ENCODE data around the gene CHCHD10. TPM values are rescaled to one million over a fixed set of nuclear protein-coding genes. Genes with fewer than 3 reads are reported as not detected.

The CHCHD10 gene
- total and polyA plus RNA-seq, 2 of the 13 experiments (the other 11 are each of a cell fraction or from before 2014, with no cell fraction given): 37.0 to 62.8 TPM

DNA sequence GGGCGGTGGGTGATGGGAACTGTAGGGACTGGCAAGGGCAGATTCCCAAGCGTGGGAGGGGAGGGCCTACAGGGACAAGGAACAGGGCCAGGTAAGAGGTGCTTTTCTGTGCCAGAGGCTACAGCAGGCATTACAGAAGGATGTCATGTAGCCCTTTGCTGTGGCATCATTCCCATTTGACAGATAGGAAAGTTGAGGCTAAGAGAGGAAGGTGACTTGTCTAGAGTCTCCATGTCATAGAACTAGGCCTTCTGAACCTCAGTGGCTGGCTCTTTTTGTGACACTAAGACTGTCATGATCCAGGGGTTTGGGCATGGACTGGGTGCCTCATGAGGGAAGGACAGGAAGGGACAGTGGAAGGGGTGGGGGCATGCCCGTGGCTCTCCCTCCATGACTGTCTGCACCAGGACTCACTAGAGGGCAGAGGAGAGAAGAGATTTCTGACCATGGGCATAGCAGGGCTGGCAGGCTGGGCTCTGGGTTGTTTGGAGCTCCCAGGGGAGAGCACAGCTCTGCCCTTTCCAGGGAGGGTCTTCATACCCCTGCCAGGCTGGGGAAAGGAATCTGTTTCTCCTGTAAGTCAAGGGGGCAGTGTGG is 8.1 kb upstream of the CHCHD10 start:
- Histone ChIP-seq H3K4me3 (replicated peaks in 1 of 3; ENCODE audit: insufficient read depth in 1 of 3, low read depth in 2 of 3, low read length in 3 of 3) (no peak overlapping the region), H4K20me1 (ENCODE audit: insufficient read depth, low read length) (no peaks in the 10 kb centered on the region), H3K4me1 (ENCODE audit: insufficient read depth, low read length) (peaks cover 66% of the 10 kb centered on the region), H3K9ac (ENCODE audit: insufficient read depth, low read depth, low read length) (no peak overlapping the region), H3K9me3 (ENCODE audit: low read length) (no peaks in the 10 kb centered on the region), H2AFZ (ENCODE audit: low read length) (no peak overlapping the region), H3K4me2 (ENCODE audit: low read depth, low read length) (no peak overlapping the region; the same call in 1 of the 2 replicates), H3K79me2 (ENCODE audit: insufficient read depth, low read length) (peaks cover 2% of the 10 kb centered on the region), H3K36me3 (replicated peaks in 1 of 2; ENCODE audit: control insufficient read depth in 1 of 2, insufficient read depth in 2 of 2, low read length in 2 of 2) (no peaks in the 10 kb centered on the region), H3K27me3 (ENCODE audit: control insufficient read depth in 1 of 2, insufficient read depth in 2 of 2, low read length in 2 of 2) (no peaks in the 10 kb centered on the region; a peak in 1 of 5 replicates), H3K27ac (ENCODE audit: extremely low read length, insufficient read depth, low read length) (no peak overlapping the region)
- ChIA-PET POLR2A (interaction anchor here (1.0 to 6.6 kb wide), 6 partner anchors 9 to 138 kb away, joined by 3 to 201 read pairs (median 6); partner anchors contain the start of genes CHCHD10 and SMARCB1), CTCF (ENCODE audit: low intra/inter-chr PET ratio, low total read pairs) (no interaction called here)
- WGBS (ENCODE audit: low lambda C conversion rate): 67% methylated on average over 3 of the region's 3 CpGs
- FAIRE-seq: no peak
- no TSS peak for BruUV-seq (replicated peaks)
- intact Hi-C loops (cut with micrococcal nuclease; ENCODE audit: unreplicated experiment): no loop called here
- ATAC-seq: no peak
- in situ Hi-C loops (cut with HindIII; ENCODE audit: extremely low pct_ligation_motif_present, low pct_unique_long_range_greater_than_20kb): no loop called here
- DNase-seq (ENCODE audit: low spot score): no peak
- TF ChIP-seq, protein P1, sequence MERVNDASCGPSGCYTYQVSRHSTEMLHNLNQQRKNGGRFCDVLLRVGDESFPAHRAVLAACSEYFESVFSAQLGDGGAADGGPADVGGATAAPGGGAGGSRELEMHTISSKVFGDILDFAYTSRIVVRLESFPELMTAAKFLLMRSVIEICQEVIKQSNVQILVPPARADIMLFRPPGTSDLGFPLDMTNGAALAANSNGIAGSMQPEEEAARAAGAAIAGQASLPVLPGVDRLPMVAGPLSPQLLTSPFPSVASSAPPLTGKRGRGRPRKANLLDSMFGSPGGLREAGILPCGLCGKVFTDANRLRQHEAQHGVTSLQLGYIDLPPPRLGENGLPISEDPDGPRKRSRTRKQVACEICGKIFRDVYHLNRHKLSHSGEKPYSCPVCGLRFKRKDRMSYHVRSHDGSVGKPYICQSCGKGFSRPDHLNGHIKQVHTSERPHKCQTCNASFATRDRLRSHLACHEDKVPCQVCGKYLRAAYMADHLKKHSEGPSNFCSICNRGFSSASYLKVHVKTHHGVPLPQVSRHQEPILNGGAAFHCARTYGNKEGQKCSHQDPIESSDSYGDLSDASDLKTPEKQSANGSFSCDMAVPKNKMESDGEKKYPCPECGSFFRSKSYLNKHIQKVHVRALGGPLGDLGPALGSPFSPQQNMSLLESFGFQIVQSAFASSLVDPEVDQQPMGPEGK (CRISPR knock-in tag; IDR thresholded peaks at IDR 0.05): 0 out of 2 replicates have a peak, but pooled peaks have one; percentile 54
- no peak for TF ChIP-seq ZNF772 (CRISPR knock-in tag; IDR thresholded peaks at IDR 0.05)
- TF ChIP-seq ZNF326 (CRISPR knock-in tag; IDR thresholded peaks at IDR 0.05; ENCODE audit: borderline replicate concordance): 0 out of 2 replicates have a peak, but pooled peaks have one; percentile 65
- TF ChIP-seq, protein P2, sequence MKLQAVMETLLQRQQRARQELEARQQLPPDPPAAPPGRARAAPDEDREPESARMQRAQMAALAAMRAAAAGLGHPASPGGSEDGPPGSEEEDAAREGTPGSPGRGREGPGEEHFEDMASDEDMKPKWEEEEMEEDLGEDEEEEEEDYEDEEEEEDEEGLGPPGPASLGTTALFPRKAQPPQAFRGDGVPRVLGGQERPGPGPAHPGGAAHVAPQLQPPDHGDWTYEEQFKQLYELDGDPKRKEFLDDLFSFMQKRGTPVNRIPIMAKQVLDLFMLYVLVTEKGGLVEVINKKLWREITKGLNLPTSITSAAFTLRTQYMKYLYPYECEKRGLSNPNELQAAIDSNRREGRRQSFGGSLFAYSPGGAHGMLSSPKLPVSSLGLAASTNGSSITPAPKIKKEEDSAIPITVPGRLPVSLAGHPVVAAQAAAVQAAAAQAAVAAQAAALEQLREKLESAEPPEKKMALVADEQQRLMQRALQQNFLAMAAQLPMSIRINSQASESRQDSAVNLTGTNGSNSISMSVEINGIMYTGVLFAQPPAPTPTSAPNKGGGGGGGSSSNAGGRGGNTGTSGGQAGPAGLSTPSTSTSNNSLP (IDR thresholded peaks at IDR 0.05; ENCODE audit: low read depth, low read length): no peak
- TF ChIP-seq, protein P3, sequence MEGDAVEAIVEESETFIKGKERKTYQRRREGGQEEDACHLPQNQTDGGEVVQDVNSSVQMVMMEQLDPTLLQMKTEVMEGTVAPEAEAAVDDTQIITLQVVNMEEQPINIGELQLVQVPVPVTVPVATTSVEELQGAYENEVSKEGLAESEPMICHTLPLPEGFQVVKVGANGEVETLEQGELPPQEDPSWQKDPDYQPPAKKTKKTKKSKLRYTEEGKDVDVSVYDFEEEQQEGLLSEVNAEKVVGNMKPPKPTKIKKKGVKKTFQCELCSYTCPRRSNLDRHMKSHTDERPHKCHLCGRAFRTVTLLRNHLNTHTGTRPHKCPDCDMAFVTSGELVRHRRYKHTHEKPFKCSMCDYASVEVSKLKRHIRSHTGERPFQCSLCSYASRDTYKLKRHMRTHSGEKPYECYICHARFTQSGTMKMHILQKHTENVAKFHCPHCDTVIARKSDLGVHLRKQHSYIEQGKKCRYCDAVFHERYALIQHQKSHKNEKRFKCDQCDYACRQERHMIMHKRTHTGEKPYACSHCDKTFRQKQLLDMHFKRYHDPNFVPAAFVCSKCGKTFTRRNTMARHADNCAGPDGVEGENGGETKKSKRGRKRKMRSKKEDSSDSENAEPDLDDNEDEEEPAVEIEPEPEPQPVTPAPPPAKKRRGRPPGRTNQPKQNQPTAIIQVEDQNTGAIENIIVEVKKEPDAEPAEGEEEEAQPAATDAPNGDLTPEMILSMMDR (CRISPR knock-in tag; IDR thresholded peaks at IDR 0.05): peak; percentile 48
- TF ChIP-seq ADNP (CRISPR knock-in tag; IDR thresholded peaks at IDR 0.05): 0 out of 2 replicates have a peak, but pooled peaks have one; percentile 73
- TF ChIP-seq CBX1 (IDR thresholded peaks at IDR 0.05; ENCODE audit: low read depth): peak; percentile 47
- TF ChIP-seq SP4 (CRISPR knock-in tag; IDR thresholded peaks at IDR 0.05): no peak
- TF ChIP-seq ZNF232 (CRISPR knock-in tag; IDR thresholded peaks at IDR 0.05; ENCODE audit: borderline replicate concordance): no peak
- peak; percentile 97 for TF ChIP-seq ZNF629 (CRISPR knock-in tag; conservative IDR thresholded peaks at IDR 0.05)
- peak; percentile 16; the same call in 1 of the 2 replicates for TF ChIP-seq ZFX (CRISPR knock-in tag; IDR thresholded peaks at IDR 0.05; ENCODE audit: low read depth)
- TF ChIP-seq, protein P4, sequence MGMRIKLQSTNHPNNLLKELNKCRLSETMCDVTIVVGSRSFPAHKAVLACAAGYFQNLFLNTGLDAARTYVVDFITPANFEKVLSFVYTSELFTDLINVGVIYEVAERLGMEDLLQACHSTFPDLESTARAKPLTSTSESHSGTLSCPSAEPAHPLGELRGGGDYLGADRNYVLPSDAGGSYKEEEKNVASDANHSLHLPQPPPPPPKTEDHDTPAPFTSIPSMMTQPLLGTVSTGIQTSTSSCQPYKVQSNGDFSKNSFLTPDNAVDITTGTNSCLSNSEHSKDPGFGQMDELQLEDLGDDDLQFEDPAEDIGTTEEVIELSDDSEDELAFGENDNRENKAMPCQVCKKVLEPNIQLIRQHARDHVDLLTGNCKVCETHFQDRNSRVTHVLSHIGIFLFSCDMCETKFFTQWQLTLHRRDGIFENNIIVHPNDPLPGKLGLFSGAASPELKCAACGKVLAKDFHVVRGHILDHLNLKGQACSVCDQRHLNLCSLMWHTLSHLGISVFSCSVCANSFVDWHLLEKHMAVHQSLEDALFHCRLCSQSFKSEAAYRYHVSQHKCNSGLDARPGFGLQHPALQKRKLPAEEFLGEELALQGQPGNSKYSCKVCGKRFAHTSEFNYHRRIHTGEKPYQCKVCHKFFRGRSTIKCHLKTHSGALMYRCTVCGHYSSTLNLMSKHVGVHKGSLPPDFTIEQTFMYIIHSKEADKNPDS (CRISPR knock-in tag; IDR thresholded peaks at IDR 0.05): no peak
